Neural progenitor cell (in vitro differentiated cells): ENCODE results near the gene EMC10. TPM values are rescaled to one million over a fixed set of nuclear protein-coding genes. Genes with fewer than 3 reads are reported as not detected.
"Not testable (repeated sequence)": the region's sequence is repeated elsewhere in the genome, so short reads cannot be mapped to it uniquely, and the experiment has no call there.

Source experiments
- DNase-seq: peaks from one replicate; pipeline ENCODE4 v3.0.0-alpha.2; 2016; ENCODE audit warnings: low spot score
- H2AFZ ChIP-seq: fragments of 200-600 bp; sonication (generic); replicated peaks from 2 replicates; pipeline ENCODE4 v1.6.1; 2016; ENCODE audit warnings: antibody characterized with exemption
- H3F3A ChIP-seq: fragments of 200-600 bp; sonication (generic); 2 replicates; pipeline ENCODE4 v1.6.1; 2016; ENCODE audit warnings: antibody characterized with exemption, low read depth
- H3K27ac ChIP-seq: fragments of 200-600 bp; sonication (generic); 2 replicates; pipeline ENCODE4 v1.5.1; 2016; ENCODE audit warnings: mild to moderate bottlenecking
- H3K27me3 ChIP-seq: fragments of 200-600 bp; sonication (generic); 2 replicates; pipeline ENCODE4 v1.6.1; 2016; ENCODE audit warnings: mild to moderate bottlenecking, moderate library complexity
- H3K36me3 ChIP-seq: fragments of 200-600 bp; sonication (generic); 2 replicates; pipeline ENCODE4 v1.5.1; 2016
- H3K4me1 ChIP-seq: fragments of 200-600 bp; sonication (generic); 2 replicates; pipeline ENCODE4 v1.6.1; 2016; ENCODE audit warnings: mixed run types
- H3K4me2 ChIP-seq: fragments of 200-600 bp; sonication (generic); 2 replicates; pipeline ENCODE4 v1.6.1; 2016
- H3K4me3 ChIP-seq: fragments of 200-600 bp; sonication (generic); 2 replicates; pipeline ENCODE4 v1.5.1; 2016
- H3K79me2 ChIP-seq: fragments of 200-600 bp; sonication (generic); 2 replicates; pipeline ENCODE4 v1.6.1; 2016; ENCODE audit warnings: low read depth
- H3K9ac ChIP-seq: fragments of 200-600 bp; sonication (generic); 2 replicates; pipeline ENCODE4 v1.6.1; 2016
- H3K9me3 ChIP-seq: fragments of 200-600 bp; sonication (generic); 2 replicates; pipeline ENCODE4 v1.5.1; 2016; ENCODE audit warnings: low read depth
- H4K20me1 ChIP-seq: fragments of 200-600 bp; sonication (generic); 2 replicates; pipeline ENCODE4 v1.6.1; 2016; ENCODE audit warnings: low read depth
- H3K27ac Mint-ChIP-seq: 3 replicates; pipeline ENCODE4 v1.8.0; 2021; ENCODE audit warnings: mixed read lengths
- H3K27me3 Mint-ChIP-seq: 2 replicates; pipeline ENCODE4 v1.8.0; 2022; ENCODE audit warnings: low read depth, mild to moderate bottlenecking, inconsistent platforms, moderate library complexity, mixed read lengths; ENCODE audit not compliant: insufficient read depth
- H3K36me3 Mint-ChIP-seq: 3 replicates; pipeline ENCODE4 v1.8.0; 2021; ENCODE audit warnings: mixed read lengths
- H3K4me1 Mint-ChIP-seq: 3 replicates; pipeline ENCODE4 v1.8.0; 2021; ENCODE audit warnings: mixed read lengths
- H3K4me3 Mint-ChIP-seq: 3 replicates; pipeline ENCODE4 v1.8.0; 2021; ENCODE audit warnings: mild to moderate bottlenecking, moderate library complexity, mixed read lengths
- H3K9me3 Mint-ChIP-seq: 3 replicates; pipeline ENCODE4 v1.8.0; 2020; ENCODE audit warnings: mixed read lengths
- CTCF ChIP-seq: fragments of 200-600 bp; sonication (generic); IDR thresholded peaks from 2 replicates; pipeline ENCODE4 v1.5.1; 2017; ENCODE audit warnings: antibody characterized with exemption, mild to moderate bottlenecking
- EZH2 ChIP-seq: fragments of 200-600 bp; sonication (generic); IDR thresholded peaks from 2 replicates; pipeline ENCODE4 v1.6.1; 2017; ENCODE audit warnings: antibody characterized with exemption, mild to moderate bottlenecking, moderate library complexity
- EZH2phosphoT487 ChIP-seq: fragments of 200-600 bp; sonication (generic); IDR thresholded peaks from 2 replicates; pipeline ENCODE4 v1.6.1; 2017; ENCODE audit warnings: antibody characterized with exemption
- total RNA-seq: library from RNA; depleted of rRNA; stranded (reverse); fragments of >200 nt; gene quantifications from 2 replicates; pipeline ENCODE4 v1.2.3, GENCODE V29; 2015; ENCODE audit warnings: low replicate concordance

Gene EMC10
- total RNA-seq, 1 donor from 2014 or later, result 32.9 TPM

GRCh38 chr19:50522881-50523280 lies 46.6 kb downstream of the EMC10 start:
- peaks cover 4% of the 10 kb centered on the region for H3K4me1 Mint-ChIP-seq
- H3K9me3 Mint-ChIP-seq, result no peaks in the 10 kb centered on the region
- no peak for DNase-seq

GRCh38 chr19:50528052-50528451 lies 51.7 kb downstream of the EMC10 start:
- not testable (repeated sequence) for H3K4me3 ChIP-seq, H3K9me3 Mint-ChIP-seq, H3K4me1 Mint-ChIP-seq, H3F3A ChIP-seq, DNase-seq, H3K27me3 Mint-ChIP-seq, H3K4me1 ChIP-seq, H3K9ac ChIP-seq, H3K27ac ChIP-seq, H4K20me1 ChIP-seq, H3K36me3 ChIP-seq, H3K4me3 Mint-ChIP-seq, H3K79me2 ChIP-seq, H2AFZ ChIP-seq, H3K27me3 ChIP-seq, H3K9me3 ChIP-seq, H3K27ac Mint-ChIP-seq, H3K4me2 ChIP-seq
- H3K36me3 Mint-ChIP-seq, result peaks cover 23% of the 10 kb centered on the region

More at GRCh38 chr19:50522881-50523280, 46.6 kb downstream of the EMC10 start:
- Mint-ChIP-seq H3K4me3 (no peak overlapping the region), H3K27me3 (peaks cover 4% of the 10 kb centered on the region), H3K27ac (no peak overlapping the region), H3K36me3 (peaks cover 22% of the 10 kb centered on the region)
- no peaks in the 10 kb centered on the region for H3K79me2 ChIP-seq
- no peaks in the 10 kb centered on the region for H3K4me1 ChIP-seq
- H3K36me3 ChIP-seq, result no peaks in the 10 kb centered on the region
- H4K20me1 ChIP-seq, result peaks cover 8% of the 10 kb centered on the region
- no peak overlapping the region for H3K4me2 ChIP-seq
- no peak overlapping the region for H3K4me3 ChIP-seq
- peaks cover 4% of the 10 kb centered on the region for H3F3A ChIP-seq
- no peaks in the 10 kb centered on the region for H3K27me3 ChIP-seq
- no peaks in the 10 kb centered on the region for H3K9me3 ChIP-seq
- no peak overlapping the region for H2AFZ ChIP-seq
- no peak for TF ChIP-seq EZH2
- TF ChIP-seq EZH2phosphoT487, result no peak
- no peak for TF ChIP-seq CTCF
- no peak overlapping the region for H3K27ac ChIP-seq
- H3K9ac ChIP-seq, result no peak overlapping the region

DNA sequence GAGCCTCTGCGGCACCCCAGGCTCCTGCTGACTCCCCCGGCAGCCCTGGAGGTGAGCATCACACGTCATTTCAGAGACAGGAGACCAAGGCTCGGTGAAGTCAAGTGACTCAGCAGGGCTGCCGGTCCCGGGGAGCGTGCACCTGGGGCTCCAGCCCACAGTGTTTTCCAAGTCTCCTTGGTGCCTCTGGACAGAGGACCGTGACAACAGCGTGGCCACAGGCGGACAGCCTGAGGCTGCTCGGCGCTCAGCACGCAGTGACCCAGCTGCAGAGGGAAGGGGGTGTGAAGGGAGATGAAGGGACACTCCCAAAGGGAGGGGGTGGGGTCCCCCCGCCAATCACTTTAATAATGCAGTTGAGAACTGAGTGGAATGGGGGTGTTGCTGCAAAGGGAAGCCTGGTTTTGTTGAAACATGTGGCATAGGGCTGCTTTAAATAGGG lies 54.9 kb downstream of the EMC10 start:
- Histone ChIP-seq H3K4me1 (peaks cover 6% of the 10 kb centered on the region), H3K9ac (no peak overlapping the region), H3K27ac (no peak overlapping the region), H2AFZ (no peak overlapping the region), H3F3A (peaks cover 3% of the 10 kb centered on the region), H3K4me3 (no peak overlapping the region), H3K36me3 (no peaks in the 10 kb centered on the region), H3K9me3 (no peaks in the 10 kb centered on the region), H4K20me1 (peaks cover 2% of the 10 kb centered on the region), H3K79me2 (no peaks in the 10 kb centered on the region), H3K4me2 (no peak overlapping the region), H3K27me3 (no peaks in the 10 kb centered on the region)
- no peak overlapping the region for H3K27ac Mint-ChIP-seq
- H3K9me3 Mint-ChIP-seq, result peaks cover 5% of the 10 kb centered on the region
- no peak overlapping the region for H3K4me3 Mint-ChIP-seq
- peaks cover 9% of the 10 kb centered on the region for H3K27me3 Mint-ChIP-seq
- H3K4me1 Mint-ChIP-seq, result peaks cover 2% of the 10 kb centered on the region
- peaks cover 30% of the 10 kb centered on the region for H3K36me3 Mint-ChIP-seq
- no peak for TF ChIP-seq EZH2
- TF ChIP-seq EZH2phosphoT487, result no peak
- no peak for TF ChIP-seq CTCF
- no peak for DNase-seq

GRCh38 chr19:50532952-50533351 lies 56.6 kb downstream of the EMC10 start:
- Mint-ChIP-seq H3K27me3 (peaks cover 9% of the 10 kb centered on the region), H3K4me1 (peaks cover 5% of the 10 kb centered on the region), H3K27ac (no peak overlapping the region), H3K9me3 (peaks cover 5% of the 10 kb centered on the region), H3K4me3 (no peak overlapping the region), H3K36me3 (peaks cover 36% of the 10 kb centered on the region)
- Histone ChIP-seq H3F3A (no peaks in the 10 kb centered on the region), H3K9ac (no peak overlapping the region), H2AFZ (no peak overlapping the region), H3K4me3 (no peak overlapping the region), H3K4me1 (peaks cover 6% of the 10 kb centered on the region), H3K4me2 (no peak overlapping the region), H4K20me1 (peaks cover 9% of the 10 kb centered on the region), H3K27me3 (no peaks in the 10 kb centered on the region), H3K9me3 (no peaks in the 10 kb centered on the region), H3K79me2 (no peaks in the 10 kb centered on the region), H3K36me3 (no peaks in the 10 kb centered on the region), H3K27ac (no peak overlapping the region)
- TF ChIP-seq CTCF, result no peak
- TF ChIP-seq EZH2phosphoT487, result no peak
- no peak for TF ChIP-seq EZH2
- DNase-seq, result no peak
